IPS-NIHi7 (cell line): Measurements from ENCODE around the gene TEX9.
"Not testable (repeated sequence)": the region's sequence is repeated elsewhere in the genome, so short reads cannot be mapped to it uniquely, and the experiment has no call there.

Source experiments
- DNase-seq: peaks from one replicate; pipeline ENCODE4 v3.0.0; 2012; ENCODE audit warnings: mixed read lengths; ENCODE audit errors: extremely low spot score

TEX9 gene

GRCh38 chr15:56365075-56365711, at the start of gene TEX9:
TEX9 (plus strand) TSS chr15:56365426; CDS start chr15:56365451, 25 bp downstream.
- DNase-seq: peak; percentile 96

- not testable (repeated sequence) for DNase-seq
These were observed 48.7 kb upstream of the TEX9 start for GRCh38 chr15:56316561-56316960.

GRCh38 chr15:56320316-56320715, 44.9 kb upstream of the TEX9 start:
- no peak for DNase-seq

- DNase-seq: no peak
These were observed 44.4 kb upstream of the TEX9 start for GRCh38 chr15:56320861-56321260.

GRCh38 chr15:56322444-56322843, 42.8 kb upstream of the TEX9 start:
- no peak for DNase-seq

- no peak for DNase-seq
These were observed 41.8 kb upstream of the TEX9 start for GRCh38 chr15:56323435-56323834.

- no peak for DNase-seq
These were observed 40.0 kb upstream of the TEX9 start for GRCh38 chr15:56325186-56325585.

GRCh38 chr15:56327721-56328502, 37.3 kb upstream of the TEX9 start:
- DNase-seq: no peak

GRCh38 chr15:56337084-56337725, 28.0 kb upstream of the TEX9 start:
- no peak for DNase-seq

- DNase-seq: no peak
These were observed 25.6 kb upstream of the TEX9 start for GRCh38 chr15:56339594-56339993.

- DNase-seq: peak; percentile 12
These were observed 24.0 kb upstream of the TEX9 start for GRCh38 chr15:56341201-56341600.

GRCh38 chr15:56342653-56343052, 22.6 kb upstream of the TEX9 start:
- DNase-seq: no peak

- no peak for DNase-seq
These were observed 21.3 kb upstream of the TEX9 start for GRCh38 chr15:56343879-56344278.

- DNase-seq: no peak
These were observed 20.9 kb upstream of the TEX9 start for GRCh38 chr15:56344336-56344735.

GRCh38 chr15:56346414-56346813, 18.8 kb upstream of the TEX9 start:
- no peak for DNase-seq

- no peak for DNase-seq
These were observed 15.7 kb upstream of the TEX9 start for GRCh38 chr15:56349554-56349953.

GRCh38 chr15:56351353-56351752, 13.9 kb upstream of the TEX9 start:
- no peak for DNase-seq

GRCh38 chr15:56351957-56352506, 13.2 kb upstream of the TEX9 start:
- DNase-seq: no peak

GRCh38 chr15:56353119-56353518, 12.1 kb upstream of the TEX9 start:
- DNase-seq: no peak

- no peak for DNase-seq
These were observed 11.5 kb upstream of the TEX9 start for GRCh38 chr15:56353740-56354139.

- no peak for DNase-seq
These were observed 8.6 kb upstream of the TEX9 start for GRCh38 chr15:56356616-56357015.

GRCh38 chr15:56358604-56359003, 6.6 kb upstream of the TEX9 start:
- no peak for DNase-seq

GRCh38 chr15:56361987-56362386, 3.2 kb upstream of the TEX9 start:
- no peak for DNase-seq
